HepG2 (cell line): ENCODE results near the gene ZSCAN21. TPM values are rescaled to one million over a fixed set of nuclear protein-coding genes. Genes with fewer than 3 reads are reported as not detected.

Experiments used
- FOXA3 ChIP-seq: IDR thresholded peaks from 2 replicates; pipeline ENCODE4 v1.6.1; 2016; ENCODE audit warnings: missing genetic modification reagents, missing compliant biosample characterization
- JDP2 ChIP-seq: sonication (generic); formaldehyde crosslinking; IDR thresholded peaks from 2 replicates; pipeline ENCODE4 v1.8.1; 2022; ENCODE audit warnings: missing genetic modification reagents, borderline replicate concordance
- SMC3 ChIP-seq: IDR thresholded peaks from 2 replicates; pipeline ENCODE4 v1.6.1; 2011; ENCODE audit warnings: low read length, improper control_type of control experiment
- WIZ ChIP-seq: sonication (generic); formaldehyde crosslinking; IDR thresholded peaks from 2 replicates; pipeline ENCODE4 v1.5.1; 2020; ENCODE audit warnings: mild to moderate bottlenecking, missing genetic modification reagents
- ZFAT ChIP-seq: sonication (generic); formaldehyde crosslinking; conservative IDR thresholded peaks from 2 replicates; pipeline ENCODE4 v1.8.1; 2023; ENCODE audit warnings: missing genetic modification reagents, inconsistent platforms
- ZNF160 ChIP-seq: sonication (generic); formaldehyde crosslinking; IDR thresholded peaks from 2 replicates; pipeline ENCODE4 v1.8.0; 2022; ENCODE audit warnings: mild to moderate bottlenecking, inconsistent platforms, missing genetic modification reagents
- ZNF468 ChIP-seq: sonication (generic); formaldehyde crosslinking; IDR thresholded peaks from 2 replicates; pipeline ENCODE4 v1.8.0; 2022; ENCODE audit warnings: mild to moderate bottlenecking, moderate library complexity, missing genetic modification reagents
- ZNF530 ChIP-seq: sonication (generic); formaldehyde crosslinking; IDR thresholded peaks from 2 replicates; pipeline ENCODE4 v1.5.0; 2020; ENCODE audit warnings: low read depth, mild to moderate bottlenecking, missing genetic modification reagents
- ZNF567 ChIP-seq: sonication (generic); formaldehyde crosslinking; IDR thresholded peaks from 2 replicates; pipeline ENCODE4 v1.8.1; 2023; ENCODE audit warnings: mild to moderate bottlenecking, missing genetic modification reagents, borderline replicate concordance
- polyA plus RNA-seq, 8 experiments: library from polyadenylated mRNA; depleted of rRNA in 3 of 8; stranded (reverse) in 7 of 8; unstranded in 1 of 8; fragments of >200 nt; fragmentation: Illumina TruSeq in 4 of 8; extraction: Trizol in 4 of 8; gene quantifications; 2 replicates each; pipeline versions ENCODE4 v1.2.1 to v1.2.3, GENCODE V29; 2011 to 2016; ENCODE audit warnings: low read depth in 4 of 8, missing spikeins in 1 of 8, mixed read lengths in 1 of 8; ENCODE audit not compliant: insufficient read depth in 1 of 8
- total RNA-seq, 5 experiments: library from RNA; depleted of rRNA; stranded (reverse); fragments of >200 nt; fragmentation: Illumina TruSeq; extraction: Trizol; gene quantifications; 2 replicates each; pipeline ENCODE4 v1.2.3, GENCODE V29; 2016; ENCODE audit warnings: low read depth in 1 of 5
- TF ChIP-seq, protein P1 (sequence below), 2 experiments: sonication (generic) in 1 of 2; formaldehyde crosslinking in 1 of 2; IDR thresholded peaks; 2 replicates each; pipeline versions ENCODE4 v1.4.0 to v1.6.1; 2016 to 2020; ENCODE audit warnings: borderline replicate concordance in 1 of 2, low read depth in 1 of 2, mild to moderate bottlenecking in 1 of 2, missing genetic modification reagents in 1 of 2
- TF ChIP-seq, protein P2 (sequence below): sonication (generic); formaldehyde crosslinking; IDR thresholded peaks from 2 replicates; pipeline ENCODE4 v1.4.0; 2020; ENCODE audit warnings: missing genetic modification reagents
- TF ChIP-seq, protein P3 (sequence below): sonication (generic); formaldehyde crosslinking; IDR thresholded peaks from 2 replicates; pipeline ENCODE4 v1.5.0; 2020; ENCODE audit warnings: mild to moderate bottlenecking, missing genetic modification reagents
- TF ChIP-seq, protein P4 (sequence below): sonication (generic); formaldehyde crosslinking; IDR thresholded peaks from 2 replicates; pipeline ENCODE4 v1.8.1; 2023; ENCODE audit warnings: mild to moderate bottlenecking, inconsistent platforms, moderate library complexity, missing genetic modification reagents, borderline replicate concordance

ZSCAN21 gene
- total and polyA plus RNA-seq, 2 of the 13 experiments (the other 11 are each of a cell fraction or from before 2014, with no cell fraction given) = 7.0 to 10.0 TPM

DNA sequence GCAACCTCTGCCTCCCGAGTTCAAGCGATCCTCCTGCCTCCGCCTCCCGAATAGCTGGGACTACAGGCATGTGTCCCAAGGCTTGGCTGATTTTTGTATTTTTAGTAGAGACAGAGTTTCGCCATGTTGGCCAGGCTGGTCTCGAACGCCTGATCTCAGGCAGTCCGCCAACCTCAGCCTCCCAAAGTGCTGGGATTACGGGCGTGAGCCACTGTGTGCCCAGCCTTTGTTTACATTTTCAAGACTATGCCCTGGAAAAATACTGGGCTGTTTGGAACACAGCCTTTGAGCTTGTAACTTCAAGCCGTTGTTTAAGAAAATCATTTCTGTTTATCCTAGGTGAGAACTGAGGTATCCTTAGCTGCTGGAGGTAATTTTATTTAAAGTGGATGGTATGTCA is 32.3 kb upstream of the ZSCAN21 start (continued):
- TF ChIP-seq, protein P1, sequence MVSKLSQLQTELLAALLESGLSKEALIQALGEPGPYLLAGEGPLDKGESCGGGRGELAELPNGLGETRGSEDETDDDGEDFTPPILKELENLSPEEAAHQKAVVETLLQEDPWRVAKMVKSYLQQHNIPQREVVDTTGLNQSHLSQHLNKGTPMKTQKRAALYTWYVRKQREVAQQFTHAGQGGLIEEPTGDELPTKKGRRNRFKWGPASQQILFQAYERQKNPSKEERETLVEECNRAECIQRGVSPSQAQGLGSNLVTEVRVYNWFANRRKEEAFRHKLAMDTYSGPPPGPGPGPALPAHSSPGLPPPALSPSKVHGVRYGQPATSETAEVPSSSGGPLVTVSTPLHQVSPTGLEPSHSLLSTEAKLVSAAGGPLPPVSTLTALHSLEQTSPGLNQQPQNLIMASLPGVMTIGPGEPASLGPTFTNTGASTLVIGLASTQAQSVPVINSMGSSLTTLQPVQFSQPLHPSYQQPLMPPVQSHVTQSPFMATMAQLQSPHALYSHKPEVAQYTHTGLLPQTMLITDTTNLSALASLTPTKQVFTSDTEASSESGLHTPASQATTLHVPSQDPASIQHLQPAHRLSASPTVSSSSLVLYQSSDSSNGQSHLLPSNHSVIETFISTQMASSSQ (IDR thresholded peaks at IDR 0.05; ENCODE audit: low read depth) = no peak
- TF ChIP-seq, protein P1 (CRISPR knock-in tag; IDR thresholded peaks at IDR 0.05; ENCODE audit: borderline replicate concordance) = no peak
- TF ChIP-seq JDP2 (CRISPR knock-in tag) = no peak
- TF ChIP-seq WIZ (CRISPR knock-in tag) = no peak
- TF ChIP-seq, protein P2, sequence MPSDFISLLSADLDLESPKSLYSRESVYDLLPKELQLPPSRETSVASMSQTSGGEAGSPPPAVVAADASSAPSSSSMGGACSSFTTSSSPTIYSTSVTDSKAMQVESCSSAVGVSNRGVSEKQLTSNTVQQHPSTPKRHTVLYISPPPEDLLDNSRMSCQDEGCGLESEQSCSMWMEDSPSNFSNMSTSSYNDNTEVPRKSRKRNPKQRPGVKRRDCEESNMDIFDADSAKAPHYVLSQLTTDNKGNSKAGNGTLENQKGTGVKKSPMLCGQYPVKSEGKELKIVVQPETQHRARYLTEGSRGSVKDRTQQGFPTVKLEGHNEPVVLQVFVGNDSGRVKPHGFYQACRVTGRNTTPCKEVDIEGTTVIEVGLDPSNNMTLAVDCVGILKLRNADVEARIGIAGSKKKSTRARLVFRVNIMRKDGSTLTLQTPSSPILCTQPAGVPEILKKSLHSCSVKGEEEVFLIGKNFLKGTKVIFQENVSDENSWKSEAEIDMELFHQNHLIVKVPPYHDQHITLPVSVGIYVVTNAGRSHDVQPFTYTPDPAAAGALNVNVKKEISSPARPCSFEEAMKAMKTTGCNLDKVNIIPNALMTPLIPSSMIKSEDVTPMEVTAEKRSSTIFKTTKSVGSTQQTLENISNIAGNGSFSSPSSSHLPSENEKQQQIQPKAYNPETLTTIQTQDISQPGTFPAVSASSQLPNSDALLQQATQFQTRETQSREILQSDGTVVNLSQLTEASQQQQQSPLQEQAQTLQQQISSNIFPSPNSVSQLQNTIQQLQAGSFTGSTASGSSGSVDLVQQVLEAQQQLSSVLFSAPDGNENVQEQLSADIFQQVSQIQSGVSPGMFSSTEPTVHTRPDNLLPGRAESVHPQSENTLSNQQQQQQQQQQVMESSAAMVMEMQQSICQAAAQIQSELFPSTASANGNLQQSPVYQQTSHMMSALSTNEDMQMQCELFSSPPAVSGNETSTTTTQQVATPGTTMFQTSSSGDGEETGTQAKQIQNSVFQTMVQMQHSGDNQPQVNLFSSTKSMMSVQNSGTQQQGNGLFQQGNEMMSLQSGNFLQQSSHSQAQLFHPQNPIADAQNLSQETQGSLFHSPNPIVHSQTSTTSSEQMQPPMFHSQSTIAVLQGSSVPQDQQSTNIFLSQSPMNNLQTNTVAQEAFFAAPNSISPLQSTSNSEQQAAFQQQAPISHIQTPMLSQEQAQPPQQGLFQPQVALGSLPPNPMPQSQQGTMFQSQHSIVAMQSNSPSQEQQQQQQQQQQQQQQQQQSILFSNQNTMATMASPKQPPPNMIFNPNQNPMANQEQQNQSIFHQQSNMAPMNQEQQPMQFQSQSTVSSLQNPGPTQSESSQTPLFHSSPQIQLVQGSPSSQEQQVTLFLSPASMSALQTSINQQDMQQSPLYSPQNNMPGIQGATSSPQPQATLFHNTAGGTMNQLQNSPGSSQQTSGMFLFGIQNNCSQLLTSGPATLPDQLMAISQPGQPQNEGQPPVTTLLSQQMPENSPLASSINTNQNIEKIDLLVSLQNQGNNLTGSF (CRISPR knock-in tag) = no peak
- no peak for TF ChIP-seq ZFAT (CRISPR knock-in tag)
- no peak for TF ChIP-seq SMC3
- TF ChIP-seq ZNF567 (CRISPR knock-in tag) = no peak
- peak; percentile 95 for TF ChIP-seq FOXA3 (CRISPR knock-in tag)
- no peak for TF ChIP-seq ZNF468 (CRISPR knock-in tag)
- TF ChIP-seq, protein P3, sequence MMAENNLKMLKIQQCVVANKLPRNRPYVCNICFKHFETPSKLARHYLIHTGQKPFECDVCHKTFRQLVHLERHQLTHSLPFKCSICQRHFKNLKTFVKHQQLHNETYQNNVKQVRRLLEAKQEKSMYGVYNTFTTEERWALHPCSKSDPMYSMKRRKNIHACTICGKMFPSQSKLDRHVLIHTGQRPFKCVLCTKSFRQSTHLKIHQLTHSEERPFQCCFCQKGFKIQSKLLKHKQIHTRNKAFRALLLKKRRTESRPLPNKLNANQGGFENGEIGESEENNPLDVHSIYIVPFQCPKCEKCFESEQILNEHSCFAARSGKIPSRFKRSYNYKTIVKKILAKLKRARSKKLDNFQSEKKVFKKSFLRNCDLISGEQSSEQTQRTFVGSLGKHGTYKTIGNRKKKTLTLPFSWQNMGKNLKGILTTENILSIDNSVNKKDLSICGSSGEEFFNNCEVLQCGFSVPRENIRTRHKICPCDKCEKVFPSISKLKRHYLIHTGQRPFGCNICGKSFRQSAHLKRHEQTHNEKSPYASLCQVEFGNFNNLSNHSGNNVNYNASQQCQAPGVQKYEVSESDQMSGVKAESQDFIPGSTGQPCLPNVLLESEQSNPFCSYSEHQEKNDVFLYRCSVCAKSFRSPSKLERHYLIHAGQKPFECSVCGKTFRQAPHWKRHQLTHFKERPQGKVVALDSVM (CRISPR knock-in tag) = peak; percentile 70
- TF ChIP-seq ZNF530 = no peak
- TF ChIP-seq, protein P4, sequence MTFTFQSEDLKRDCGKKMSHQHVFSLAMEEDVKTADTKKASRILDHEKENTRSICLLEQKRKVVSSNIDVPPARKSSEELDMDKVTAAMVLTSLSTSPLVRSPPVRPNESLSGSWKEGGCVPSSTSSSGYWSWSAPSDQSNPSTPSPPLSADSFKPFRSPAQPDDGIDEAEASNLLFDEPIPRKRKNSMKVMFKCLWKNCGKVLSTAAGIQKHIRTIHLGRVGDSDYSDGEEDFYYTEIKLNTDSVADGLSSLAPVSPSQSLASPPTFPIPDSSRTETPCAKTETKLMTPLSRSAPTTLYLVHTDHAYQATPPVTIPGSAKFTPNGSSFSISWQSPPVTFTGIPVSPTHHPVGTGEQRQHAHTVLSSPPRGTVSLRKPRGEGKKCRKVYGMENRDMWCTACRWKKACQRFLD = no peak
- TF ChIP-seq ZNF160 (CRISPR knock-in tag) = no peak
